Measurements from ENCODE around the gene MYH7.

Gene MYH7

DNA sequence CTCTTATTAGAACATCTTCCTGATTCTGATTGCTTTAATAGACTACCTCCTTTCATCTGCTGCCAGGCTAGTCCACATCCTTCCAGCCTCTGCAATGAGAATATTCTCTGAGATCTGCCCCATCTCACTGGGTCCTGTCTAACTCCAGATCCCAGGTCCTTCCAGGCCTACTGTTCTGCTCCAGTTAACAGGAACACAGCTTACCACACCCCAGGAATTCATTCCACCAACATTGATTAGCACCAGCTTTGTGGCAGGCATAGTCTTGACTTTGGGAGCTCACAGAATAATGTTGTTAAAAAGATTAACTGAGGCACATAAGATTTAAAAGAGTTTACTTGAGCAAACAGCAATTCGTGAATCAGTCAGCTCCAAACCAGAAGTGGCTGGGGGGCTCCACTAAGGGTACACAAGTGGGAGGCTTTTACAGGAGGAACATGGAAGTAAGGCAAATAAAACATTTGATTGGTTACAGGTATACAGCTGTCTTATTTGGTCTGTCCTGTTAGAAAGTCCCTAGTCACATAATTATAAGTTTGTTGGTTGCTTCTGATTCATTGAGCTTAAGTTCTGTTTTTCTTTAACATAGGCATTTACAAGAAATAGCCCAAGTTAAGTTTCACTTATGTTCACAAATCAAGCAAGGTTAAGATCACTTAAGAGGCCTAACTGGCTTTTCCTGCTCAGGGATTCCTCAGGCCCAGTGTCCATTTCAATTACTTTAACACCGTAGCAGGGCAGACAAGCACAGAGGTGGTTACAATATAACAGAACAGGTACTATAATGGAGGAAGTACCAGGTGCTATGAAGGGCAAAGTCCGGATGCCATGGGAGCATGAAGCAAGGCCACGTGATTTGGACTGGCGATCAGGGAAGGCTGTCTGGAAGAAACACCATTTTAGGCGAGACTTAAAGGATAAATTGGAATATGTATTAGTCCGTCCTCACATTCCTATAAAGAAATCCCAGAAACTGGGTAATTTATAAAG, 12.2 kb upstream of the MYH7 start:
- DNase-seq = no peak

DNA sequence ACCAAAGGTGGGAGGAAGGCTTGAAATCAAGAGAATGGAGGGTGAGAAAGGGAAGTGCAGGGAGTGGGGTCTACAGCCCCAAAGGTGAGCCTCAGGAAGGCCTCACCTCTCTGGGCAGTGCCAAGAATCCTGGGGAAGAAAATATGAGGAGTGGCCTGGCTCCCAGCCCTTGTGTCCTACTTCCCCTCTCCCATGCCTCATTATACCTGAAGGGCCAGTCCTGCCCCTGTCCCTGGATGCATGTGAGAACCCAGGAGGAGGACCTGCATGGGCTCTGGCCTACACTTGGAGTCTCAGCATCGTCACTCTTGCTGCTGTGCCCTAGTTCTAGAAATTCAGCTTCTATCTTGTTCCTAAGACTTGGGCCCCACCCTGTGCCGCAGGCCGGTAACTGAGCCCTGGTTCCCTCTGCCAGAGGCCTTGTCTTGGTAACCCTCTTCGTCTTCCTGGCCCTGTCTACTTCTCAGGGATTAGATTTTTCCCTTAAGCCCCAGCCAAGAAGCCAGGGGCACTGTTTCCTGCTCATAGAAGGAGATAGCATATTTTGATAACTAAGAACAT, 10.9 kb upstream of the MYH7 start:
- DNase-seq = no peak

DNA sequence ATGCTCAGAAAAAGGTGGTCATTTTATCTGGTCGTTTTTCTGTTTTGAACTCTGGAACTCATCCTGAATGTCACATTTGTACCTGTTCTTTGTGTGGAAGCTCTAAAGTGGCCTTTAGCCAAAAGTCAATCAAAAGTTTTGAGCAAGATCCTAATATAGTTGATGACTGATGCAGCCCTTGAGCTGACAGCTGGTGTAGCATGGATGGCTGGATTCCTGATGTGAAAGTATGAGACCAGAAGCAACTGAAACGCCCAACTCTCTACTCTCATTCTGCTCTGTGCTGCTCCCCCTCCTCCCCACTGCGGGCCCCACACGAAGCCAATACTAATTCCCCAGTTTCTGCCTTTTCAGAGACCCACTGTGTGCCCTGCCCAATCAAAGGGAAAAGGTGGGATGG, 10.3 kb upstream of the MYH7 start:
- no peak for DNase-seq

DNA sequence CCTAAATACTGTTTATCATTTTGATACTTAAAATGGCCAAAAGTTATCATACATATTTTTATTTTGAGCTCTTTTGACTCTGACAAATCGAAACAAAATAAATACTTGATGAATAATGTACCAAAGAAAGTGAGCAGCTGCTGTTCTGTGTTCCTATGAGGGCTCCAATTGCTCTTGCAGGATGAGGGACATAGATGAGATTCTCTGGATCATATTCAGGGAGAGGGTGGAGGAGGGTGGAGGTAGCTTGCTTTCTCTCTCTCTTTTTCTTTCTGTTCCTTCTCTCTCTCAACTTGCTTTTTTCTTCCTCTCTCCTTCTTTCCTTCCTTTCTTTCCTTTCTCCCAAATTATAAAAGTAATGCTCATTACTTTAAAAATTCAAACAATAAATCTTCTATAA, 8.9 kb upstream of the MYH7 start:
- DNase-seq = no peak

DNA sequence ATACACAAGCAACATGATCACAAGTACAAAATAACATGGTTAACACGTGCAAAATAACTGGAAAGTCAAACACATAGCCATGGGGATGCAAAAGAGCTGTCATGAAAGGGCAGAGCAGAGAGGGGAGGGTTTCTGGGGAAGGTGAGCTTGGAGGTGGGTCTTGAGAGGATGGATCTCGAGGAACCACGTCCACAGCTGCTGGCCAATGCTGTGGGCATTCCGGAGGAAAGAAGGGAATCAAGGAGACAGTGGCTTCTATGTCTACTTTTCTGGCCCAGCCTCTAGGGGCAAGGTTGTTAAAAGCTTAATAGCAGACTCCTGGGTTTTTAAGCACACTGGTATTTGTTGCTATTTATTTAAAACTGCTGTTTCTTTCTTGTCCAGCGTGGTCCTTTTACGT, 8.4 kb upstream of the MYH7 start:
- DNase-seq = no peak

DNA sequence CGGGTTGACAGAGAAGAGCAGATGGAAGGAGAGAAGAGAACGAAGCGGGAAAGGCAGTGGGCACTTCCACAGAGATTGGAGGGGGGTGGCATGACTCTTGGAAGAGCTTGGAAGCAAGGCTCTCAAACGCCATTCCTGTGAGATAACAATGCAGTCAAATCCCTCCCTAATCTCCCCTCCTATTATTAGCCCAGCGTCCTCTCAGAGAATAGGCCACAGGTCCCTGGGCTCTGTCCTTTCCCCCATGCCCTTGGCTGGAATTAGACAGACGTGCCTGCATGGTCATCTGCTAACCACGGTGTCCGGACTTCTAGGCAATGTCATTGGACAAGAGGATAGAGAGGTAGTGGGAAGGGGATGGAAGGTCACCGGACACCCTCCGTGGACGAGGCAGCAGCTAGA, 8.0 kb upstream of the MYH7 start:
- no peak for DNase-seq

DNA sequence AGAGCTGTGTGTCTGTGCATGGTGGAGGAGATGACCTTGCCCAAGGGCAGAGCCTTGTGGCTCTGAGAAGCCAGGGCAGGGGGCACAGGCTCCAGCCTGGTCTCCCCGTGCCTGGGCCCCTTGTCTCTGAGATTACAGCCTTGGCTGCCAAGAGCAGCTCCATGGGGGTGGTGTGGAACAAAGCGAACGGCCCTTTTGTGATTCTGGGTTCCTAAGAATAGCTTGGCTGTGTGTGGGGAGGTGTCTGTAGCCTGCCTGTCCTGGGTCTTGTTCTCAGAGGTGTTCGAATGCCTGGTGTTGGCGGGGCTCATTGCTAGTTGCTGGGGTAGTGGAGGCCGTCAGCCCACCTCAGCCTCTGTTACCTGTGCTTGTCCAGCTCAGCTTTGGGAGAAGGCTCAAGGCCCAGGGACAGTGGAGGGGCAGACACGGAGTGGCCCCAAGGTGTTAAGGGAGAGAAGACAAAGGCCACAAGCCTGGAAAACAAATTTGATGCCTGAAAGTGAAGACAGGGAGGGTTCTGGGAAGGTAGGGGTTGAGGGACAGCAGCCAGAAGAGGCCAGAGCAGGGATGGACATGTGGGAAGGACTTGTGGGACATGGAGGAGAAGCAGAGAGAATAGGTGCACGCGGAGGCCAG, 7.4 kb upstream of the MYH7 start:
- no peak for DNase-seq

DNA sequence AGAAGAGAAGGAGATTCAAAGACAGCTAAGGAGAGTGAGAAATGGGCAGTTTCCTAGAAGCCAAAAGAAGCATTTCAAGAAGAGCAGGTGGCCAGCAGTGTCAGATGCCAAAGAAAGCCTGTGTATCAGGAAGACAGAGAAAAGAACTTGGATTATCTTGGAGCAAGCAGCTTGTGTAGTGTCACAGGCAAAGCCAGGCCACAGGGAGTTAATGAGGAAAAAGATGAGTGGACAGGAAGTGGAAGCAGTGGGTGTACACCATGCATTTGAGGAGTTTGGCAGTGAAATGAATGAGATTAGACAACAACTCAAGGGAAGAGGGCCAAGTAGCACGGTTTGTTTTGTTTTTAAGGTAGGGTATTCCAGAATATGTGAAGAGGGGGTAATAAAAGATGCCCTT, 5.6 kb upstream of the MYH7 start:
- DNase-seq = no peak

DNA sequence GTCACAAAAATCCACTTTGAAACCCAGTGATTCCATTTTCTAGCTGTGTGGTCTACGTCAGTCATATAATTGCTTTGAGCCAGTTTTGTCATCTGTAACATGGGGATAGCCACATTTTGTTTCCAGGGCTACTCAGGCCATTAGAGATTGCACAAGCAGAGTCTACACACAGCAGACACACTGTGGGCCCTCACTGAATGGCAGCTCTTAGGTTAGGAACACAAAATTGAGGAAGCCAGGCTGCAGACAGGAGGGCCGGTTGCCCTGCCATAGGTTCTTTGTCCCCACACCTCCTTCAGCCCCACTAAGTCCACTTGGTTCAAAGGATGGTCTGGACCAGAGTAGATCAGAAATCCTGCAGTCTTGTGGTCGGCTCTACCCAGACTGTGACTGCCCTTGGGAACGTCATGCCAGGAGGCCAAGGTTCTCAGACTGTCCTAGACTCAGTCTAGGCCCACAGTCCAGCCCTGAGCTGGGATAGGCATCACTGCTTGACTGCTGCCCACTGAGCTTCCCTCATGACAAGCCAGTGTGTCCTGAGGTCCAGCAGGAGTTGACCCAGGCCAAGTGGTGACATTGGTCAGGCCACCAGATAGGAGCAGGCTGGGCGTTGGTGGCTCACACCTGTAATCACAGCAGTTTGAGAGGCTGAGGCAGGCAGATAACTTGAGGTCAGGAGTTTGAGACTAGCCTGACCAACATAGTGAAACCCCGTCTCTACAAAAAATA, 3.8 kb upstream of the MYH7 start:
- DNase-seq = no peak

DNA sequence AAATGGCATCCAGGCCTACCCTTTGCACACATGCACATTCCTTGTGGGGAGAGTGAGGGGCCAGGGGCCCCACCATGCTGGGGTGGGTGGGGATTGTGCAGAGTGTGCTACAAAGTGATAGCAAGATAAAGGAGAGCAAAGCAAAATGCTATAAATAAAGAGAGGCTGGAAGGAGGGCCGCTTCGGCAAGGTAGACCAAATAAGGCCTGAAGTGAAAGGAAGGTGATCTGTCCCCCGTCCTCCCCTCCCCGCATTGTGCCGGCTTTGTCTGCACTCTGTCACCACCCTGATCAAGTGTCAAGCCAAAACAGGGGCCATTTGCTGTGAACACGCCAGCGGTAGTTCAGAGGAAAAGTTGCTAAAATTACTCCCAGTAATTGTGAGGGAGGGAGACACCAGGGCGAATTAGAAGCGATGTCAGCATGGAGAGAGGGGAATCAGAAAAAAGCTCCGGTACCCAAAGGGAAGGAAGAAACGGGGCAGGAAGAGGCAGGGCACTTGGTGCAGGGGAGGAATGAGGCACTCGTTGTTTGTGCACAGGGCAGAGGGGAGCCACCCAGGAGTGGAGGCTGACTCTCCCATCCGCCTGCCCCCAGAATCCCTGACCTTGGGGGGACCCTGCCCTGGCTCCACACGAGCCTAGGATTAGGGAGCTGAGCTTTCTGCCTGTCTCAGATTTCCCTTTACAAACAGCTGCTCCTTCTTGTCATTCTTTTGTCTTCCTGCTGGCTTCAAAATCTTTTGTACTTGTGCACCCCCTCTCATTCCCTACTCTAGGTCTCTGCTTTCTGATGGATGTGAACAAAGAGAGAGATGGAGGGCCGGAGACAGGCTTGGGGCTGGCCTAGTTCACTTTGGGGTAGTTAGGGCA, 2.9 kb upstream of the MYH7 start:
- DNase-seq = no peak

DNA sequence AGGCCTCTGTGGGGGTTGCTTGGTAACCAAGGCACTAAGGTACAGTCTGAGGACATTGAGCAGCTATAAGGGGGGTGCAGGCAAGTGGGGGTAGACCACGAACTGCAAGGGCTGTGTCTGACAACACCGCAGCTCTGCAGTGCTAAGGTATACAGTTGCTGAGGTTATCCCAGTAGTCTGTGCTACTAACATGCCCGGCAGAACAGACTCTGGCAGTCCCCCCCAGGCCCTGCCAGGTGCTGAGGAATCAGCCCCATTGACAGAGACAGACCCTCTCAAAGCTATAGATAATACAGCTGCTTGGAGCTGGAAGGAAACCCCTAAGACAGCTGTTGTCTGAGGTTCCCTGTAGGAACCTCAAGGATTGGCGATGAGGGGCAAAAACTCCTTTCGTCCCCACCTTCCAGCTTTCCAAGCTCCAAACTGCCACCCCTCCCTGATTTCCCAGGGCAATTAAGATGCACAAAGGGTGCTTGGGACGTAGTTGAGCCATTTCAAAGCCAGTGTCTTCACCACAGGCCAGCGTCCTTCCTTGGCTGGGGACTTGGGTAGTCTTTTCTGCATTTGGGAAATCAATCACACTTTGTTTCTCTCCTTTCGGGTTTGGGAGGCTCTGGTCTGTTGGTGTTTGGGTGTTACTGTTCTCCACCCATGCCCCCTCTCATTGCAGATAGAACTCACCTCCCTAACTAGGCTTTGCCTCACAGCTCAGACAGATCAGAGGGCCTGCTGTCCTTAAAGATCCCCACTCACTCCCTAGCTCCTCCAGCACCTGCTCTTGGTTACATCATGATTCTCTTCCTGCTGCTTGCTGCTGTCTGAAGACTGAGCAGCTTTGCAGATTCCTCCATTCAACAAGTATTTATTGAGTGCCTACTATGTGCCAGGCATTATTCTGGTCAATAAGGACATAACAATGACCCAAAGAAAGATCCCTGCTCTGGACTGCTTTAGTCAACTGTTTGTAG, 2.0 kb upstream of the MYH7 start:
- no peak for DNase-seq

DNA sequence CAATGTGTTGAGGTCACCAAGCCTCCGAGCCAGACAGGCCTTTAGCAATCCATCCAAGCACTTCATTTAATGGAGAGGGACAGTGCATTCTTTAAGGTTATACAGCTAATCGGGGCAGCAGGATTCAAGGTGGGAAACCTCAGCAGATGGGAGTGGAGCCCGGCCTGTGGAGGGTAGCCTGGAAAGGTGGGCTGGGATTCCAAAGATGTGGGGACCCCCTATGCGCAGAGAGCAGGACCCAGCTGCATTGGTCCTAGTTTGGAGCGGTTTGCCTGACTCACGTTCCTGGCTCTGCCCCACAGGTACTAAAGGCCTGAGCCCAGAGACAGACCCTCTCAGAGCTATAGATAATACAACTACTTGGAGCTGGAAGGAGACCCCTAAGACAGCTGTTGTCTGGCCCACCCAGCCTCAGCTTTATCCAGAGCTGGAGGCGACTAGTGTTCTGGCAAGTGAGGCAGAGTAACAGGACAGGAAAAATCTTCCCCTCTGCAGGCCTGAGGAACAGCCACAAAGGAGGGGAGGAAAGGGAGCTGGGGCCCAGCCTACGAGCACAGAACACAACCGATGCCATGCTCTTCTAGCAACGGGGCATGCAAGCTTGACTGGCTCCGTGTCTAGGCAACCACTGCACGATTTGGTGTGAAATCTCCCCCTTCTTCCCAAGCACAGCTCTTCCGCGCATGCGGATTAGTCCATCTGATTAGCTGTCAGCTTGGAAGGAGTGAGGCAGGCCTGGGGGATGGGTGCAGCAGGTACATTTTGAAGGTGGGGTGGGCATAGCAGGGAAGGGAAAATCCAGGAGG, 1.1 kb upstream of the MYH7 start:
- no peak for DNase-seq

DNA sequence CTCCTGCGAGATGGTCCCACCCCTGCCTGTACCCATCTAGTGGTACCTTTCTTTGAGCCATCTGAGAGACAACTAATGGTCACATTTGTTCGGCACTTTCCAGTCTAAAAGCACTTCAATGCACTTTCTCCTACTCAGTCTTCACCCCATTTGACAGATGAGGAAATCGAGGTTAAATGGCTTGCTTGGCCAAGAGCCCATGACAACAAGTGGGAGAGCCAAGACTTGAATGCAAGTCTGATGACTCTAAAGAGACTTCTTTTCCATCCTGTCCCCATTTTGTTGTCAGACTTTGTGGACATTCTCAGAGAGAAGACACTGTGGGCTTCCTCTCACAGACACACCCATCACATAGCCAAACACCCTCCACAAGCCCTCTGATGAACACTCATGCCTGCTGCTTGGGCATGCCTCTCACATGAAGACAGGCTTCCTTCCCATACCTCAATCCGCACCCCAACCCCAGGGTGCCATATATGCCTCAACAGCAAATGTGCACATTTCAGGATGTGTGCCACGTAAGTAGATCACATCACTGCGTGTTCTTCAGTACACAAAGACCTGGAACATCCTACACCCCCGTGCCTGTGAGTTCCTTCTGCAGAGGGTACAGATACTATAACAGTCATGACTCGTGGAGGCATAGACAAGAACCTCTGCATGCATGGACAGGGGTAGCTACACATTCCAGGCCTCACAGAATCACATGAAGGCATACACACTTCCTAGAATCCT, 805 bp downstream of the MYH7 start:
- DNase-seq = no peak

DNA sequence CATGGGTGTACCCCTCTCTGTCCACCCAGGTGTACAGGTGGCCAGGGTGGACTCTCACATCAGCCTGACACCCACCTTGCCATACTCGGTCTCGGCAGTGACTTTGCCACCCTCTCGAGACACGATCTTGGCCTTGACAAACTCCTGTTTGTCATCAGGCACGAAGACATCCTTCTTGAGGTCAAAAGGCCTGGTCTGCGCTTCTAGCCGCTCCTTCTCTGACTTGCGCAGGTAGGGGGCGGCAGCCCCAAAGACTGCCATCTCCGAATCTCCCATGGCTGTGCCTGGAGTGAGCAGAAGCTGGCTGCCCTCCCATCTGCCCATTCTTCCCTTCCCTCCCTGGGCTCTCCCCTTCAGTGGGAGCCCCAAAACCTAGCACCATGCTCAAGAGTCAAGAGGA, 2.0 kb downstream of the MYH7 start:
- DNase-seq = no peak

DNA sequence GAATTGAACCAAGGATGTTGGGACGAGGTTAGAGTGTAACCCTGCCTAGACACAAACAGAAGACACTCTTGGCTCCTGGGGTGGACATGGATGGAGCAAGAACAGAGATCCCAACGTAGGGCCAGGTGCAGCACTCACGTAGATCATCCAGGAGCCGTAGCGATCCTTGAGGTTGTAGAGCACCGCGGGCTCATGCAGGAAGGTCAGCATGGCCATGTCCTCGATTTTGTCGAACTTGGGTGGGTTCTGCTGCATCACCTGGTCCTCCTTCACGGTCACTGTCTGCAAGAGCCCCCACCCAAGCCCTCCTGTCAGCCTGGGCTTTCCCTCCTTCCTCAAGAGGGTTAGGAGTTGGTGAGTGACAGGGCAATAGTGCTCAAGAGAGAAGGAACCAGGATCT, 2.5 kb downstream of the MYH7 start:
- DNase-seq = no peak

DNA sequence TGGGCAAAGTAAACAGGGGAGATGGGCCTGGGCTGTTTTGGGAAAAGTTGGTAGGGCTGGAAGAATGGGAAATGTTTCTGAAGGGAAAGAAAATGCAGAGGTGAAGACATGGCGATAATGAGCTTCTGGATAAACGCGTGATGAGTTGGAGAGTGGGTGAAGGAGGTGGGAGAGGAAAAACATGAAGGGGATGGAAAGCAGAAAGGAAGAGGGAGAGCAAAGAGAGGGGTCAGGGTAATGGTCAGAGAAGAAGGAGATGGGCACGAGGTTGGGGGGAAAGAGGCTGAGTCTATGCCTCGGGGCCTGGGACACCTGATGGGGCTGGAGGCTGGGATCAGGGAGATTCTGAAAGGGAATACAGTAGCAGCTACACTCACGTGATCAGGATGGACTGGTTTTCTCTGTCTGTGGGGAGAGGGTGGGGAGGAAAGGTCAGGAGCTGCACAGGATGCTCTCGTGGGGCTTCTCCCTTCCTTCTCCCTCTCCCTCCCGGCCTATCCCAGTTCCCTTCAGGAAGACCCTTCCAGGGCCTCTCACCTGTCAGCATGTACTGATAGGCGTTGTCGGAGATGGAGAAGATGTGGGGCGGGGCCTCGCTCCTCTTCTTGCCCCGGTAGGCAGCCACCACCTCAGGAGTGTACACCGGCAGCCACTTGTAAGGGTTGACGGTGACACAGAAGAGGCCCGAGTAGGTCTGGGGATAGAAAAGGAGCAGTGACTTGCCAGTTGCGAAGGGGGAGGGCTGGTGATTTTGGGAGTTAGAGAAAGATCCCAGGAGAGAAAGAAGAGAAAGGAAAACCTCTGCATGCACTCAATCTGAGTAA, 3.1 kb downstream of the MYH7 start:
- no peak for DNase-seq

DNA sequence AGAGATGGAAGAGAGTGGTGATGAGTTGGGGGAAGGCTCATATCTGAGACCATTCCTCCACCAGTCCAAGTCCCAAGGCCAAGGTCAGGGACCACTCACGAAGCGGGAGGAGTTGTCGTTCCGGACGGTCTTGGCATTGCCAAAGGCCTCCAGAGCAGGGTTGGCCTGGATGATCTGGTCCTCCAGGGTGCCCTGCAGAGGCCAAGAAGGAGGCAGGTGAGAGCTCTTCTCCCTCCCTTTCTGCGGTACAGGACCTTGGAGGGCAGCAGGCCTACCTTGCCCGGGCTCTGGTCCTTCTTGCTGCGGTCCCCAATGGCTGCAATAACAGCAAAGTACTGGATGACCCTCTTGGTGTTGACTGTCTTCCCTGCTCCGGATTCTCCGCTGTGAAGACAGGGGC, 4.0 kb downstream of the MYH7 start:
- DNase-seq = no peak

DNA sequence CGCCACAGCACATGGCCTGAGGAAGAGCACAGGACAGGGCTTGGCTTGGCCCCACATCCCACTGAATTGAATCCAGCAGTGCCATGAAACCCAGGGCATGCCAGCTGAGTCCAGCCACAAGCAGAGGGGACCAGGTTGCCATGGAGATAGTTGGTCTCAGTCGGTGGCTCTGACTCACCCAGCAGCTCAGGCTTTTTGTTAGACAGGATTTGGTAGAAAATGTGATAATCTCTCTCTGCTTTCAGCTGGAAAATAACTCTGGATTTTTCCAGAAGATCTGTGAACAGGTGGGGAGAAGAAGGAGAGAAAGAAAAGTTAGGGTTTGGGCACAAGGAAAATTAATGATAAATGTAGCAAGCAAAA, 4.8 kb downstream of the MYH7 start:
- DNase-seq = no peak

Data from CD4-positive, alpha-beta T cell treated with Interleukin-6 for 4 hours (primary cell).